Muscle layer of duodenum (tissue), 2 donors: ENCODE measurements around the gene ABAT.
A peak's percentile ranks its signal among the peaks of the same experiment; 100 is the strongest.
"Not testable (repeated sequence)": the region's sequence is repeated elsewhere in the genome, so short reads cannot be mapped to it uniquely, and the experiment has no call there.

Experiments
- H3K27ac ChIP-seq: one replicate; pipeline ENCODE4 v1.7.0; 2013; ENCODE audit warnings: mild to moderate bottlenecking, low read length
- H3K27me3 ChIP-seq: one replicate; pipeline ENCODE4 v1.7.0; 2013; ENCODE audit warnings: low read depth, mild to moderate bottlenecking, control low read depth, low read length
- H3K36me3 ChIP-seq, 2 donors: one replicate each; pipeline ENCODE4 v1.7.0; 2013; ENCODE audit warnings: low read length in 2 of 2, control low read depth in 1 of 2, mild to moderate bottlenecking in 1 of 2; ENCODE audit not compliant: insufficient read depth in 2 of 2, control insufficient read depth in 1 of 2
- H3K4me1 ChIP-seq, 2 donors: one replicate each; pipeline ENCODE4 v1.7.0; 2013; ENCODE audit warnings: low read length in 2 of 2, mild to moderate bottlenecking in 2 of 2, control low read depth in 1 of 2, moderate library complexity in 1 of 2; ENCODE audit not compliant: insufficient read depth in 2 of 2, control insufficient read depth in 1 of 2
- H3K4me3 ChIP-seq, 2 donors: one replicate each; pipeline ENCODE4 v1.7.0; 2013; ENCODE audit warnings: low read length in 2 of 2, low read depth in 1 of 2, mild to moderate bottlenecking in 1 of 2
- H3K9me3 ChIP-seq, 2 donors: one replicate each; pipeline ENCODE4 v1.7.0; 2013; ENCODE audit warnings: low read length in 2 of 2, control low read depth in 1 of 2, mild to moderate bottlenecking in 1 of 2; ENCODE audit not compliant: control insufficient read depth in 1 of 2
- donor health status: healthy.

The ABAT gene

GRCh38 chr16:8776129-8776584 is 101.7 kb downstream of the ABAT start:
- Histone ChIP-seq H3K4me3 (no peak overlapping the region), H3K4me1 (no peaks in the 10 kb centered on the region), H3K27ac (no peak overlapping the region), H3K36me3 (peaks cover 9 to 24% of the 10 kb centered on the region in 2 donors), H3K27me3 (no peaks in the 10 kb centered on the region), H3K9me3 (no peaks in the 10 kb centered on the region)

DNA sequence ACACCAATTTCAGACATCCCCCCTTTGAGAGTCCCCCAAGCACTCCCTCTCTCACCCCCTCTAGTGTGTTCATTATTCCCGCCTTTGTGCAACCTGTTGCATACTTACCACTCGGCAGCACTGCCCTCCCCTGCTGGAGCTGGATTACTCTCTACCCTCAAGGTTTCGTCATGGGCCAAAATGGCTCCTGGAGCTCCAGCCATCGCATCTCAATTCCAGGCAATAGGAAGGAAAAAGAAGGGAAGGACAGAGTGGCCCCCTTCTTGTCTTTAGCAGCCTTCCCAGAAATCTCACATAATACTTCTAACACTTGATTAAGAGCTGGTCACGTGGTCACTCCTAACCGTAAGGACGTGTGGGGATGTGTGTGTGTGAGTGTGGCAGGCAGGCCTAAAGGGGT is 102.8 kb downstream of the ABAT start:
- no peaks in the 10 kb centered on the region for H3K27me3 ChIP-seq
- H3K27ac ChIP-seq = no peak overlapping the region
- no peak overlapping the region for H3K4me3 ChIP-seq
- H3K36me3 ChIP-seq = peaks cover 9 to 23% of the 10 kb centered on the region in 2 donors
- H3K9me3 ChIP-seq = no peaks in the 10 kb centered on the region
- H3K4me1 ChIP-seq = no peaks in the 10 kb centered on the region

DNA sequence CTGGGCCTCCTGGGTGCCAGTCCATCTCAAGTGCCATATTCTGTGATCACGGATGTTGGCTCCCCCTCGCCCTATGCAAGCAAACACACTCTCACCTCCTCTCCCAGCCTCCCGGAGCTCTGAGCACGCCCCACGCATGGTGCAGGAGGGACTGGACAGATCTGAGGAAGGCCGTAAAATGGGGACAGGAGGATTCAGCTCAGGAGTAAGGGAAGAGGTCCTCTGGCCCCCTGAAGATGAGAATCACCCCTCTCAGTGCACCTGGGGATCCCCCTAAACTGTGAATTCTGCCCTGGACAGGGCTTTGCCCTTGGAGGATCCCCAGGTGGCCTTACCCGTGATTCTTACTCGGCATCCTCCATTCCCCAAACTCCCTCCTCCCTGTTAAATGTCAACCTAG is 107.4 kb downstream of the ABAT start:
- Histone ChIP-seq H3K9me3 (no peaks in the 10 kb centered on the region), H3K4me1 (no peaks in the 10 kb centered on the region), H3K36me3 (peaks cover 0 to 3% of the 10 kb centered on the region in 2 donors), H3K27me3 (no peaks in the 10 kb centered on the region), H3K4me3 (no peak overlapping the region), H3K27ac (no peak overlapping the region)

- no peak overlapping the region for H3K4me3 ChIP-seq
- peaks cover 0 to under 1% of the 10 kb centered on the region in 2 donors for H3K36me3 ChIP-seq
- no peak overlapping the region for H3K27ac ChIP-seq
- no peaks in the 10 kb centered on the region for H3K27me3 ChIP-seq
- H3K4me1 ChIP-seq = no peaks in the 10 kb centered on the region
- H3K9me3 ChIP-seq = no peaks in the 10 kb centered on the region
Observed at GRCh38 chr16:8782673-8783072, 108.3 kb downstream of the ABAT start.

- H3K4me3 ChIP-seq = no peak overlapping the region
- H3K27ac ChIP-seq = no peak overlapping the region
- H3K9me3 ChIP-seq = no peaks in the 10 kb centered on the region
- H3K4me1 ChIP-seq = no peaks in the 10 kb centered on the region
- H3K27me3 ChIP-seq = no peaks in the 10 kb centered on the region
- H3K36me3 ChIP-seq = no peaks in the 10 kb centered on the region
Observed at GRCh38 chr16:8785408-8785807, 111.0 kb downstream of the ABAT start.

GRCh38 chr16:8786316-8786715 is 111.9 kb downstream of the ABAT start:
- H3K4me3 ChIP-seq, H3K9me3 ChIP-seq, H3K27ac ChIP-seq, H3K4me1 ChIP-seq, H3K27me3 ChIP-seq, H3K36me3 ChIP-seq: not testable (repeated sequence)

DNA sequence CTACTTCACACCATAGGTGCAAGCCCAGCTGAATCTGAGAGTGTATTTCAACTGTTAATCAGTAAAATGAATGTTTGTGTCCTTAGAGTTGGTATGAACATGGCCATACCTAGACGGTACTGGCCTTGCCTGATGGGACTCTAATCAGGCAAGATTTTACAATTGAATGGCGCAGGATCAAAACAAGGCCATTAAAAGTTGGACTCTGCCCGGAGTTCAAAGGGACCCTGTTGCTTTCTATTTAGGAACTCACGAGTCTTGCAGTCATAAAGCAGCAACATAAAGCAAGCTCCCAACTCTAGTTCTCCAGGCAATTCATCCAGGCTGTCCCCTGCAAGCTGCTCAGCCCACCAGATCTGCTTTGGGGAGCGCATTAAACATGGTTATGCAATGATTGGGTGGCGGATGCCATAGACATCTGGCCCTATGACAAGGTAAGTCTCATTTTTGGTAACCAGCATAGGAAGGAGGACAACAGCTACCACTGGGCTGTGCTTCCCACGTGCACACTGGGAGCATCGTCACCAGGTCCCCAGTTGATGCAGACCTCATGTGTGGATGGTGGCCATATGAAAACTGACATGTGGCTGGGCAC is 114.3 kb downstream of the ABAT start:
- H3K4me1 ChIP-seq = no peaks in the 10 kb centered on the region
- no peak overlapping the region for H3K4me3 ChIP-seq
- no peak overlapping the region for H3K27ac ChIP-seq
- H3K9me3 ChIP-seq = no peaks in the 10 kb centered on the region
- H3K27me3 ChIP-seq = no peaks in the 10 kb centered on the region
- no peaks in the 10 kb centered on the region for H3K36me3 ChIP-seq

DNA sequence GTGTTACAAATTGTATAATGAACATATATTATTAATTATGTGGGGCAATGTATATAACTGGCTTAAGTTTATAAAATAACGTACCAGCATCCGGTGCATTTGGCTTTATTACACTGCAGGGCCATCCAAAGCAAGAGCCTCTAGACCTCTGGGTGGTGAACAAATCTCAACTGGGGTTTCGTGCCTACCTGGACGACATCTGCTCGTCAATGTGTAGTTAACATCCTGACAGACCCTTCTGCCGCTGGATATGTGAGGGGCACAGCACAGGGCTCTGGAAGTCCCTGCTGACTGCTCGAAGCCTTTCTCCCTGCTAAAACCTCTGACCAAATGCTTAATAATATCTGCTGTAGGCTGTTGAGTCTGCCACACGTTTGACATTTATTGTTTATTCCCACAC is 120.7 kb downstream of the ABAT start:
- H3K4me1 ChIP-seq = peaks cover 20 to 39% of the 10 kb centered on the region in 2 donors
- H3K36me3 ChIP-seq = peaks cover 3 to 18% of the 10 kb centered on the region in 2 donors
- H3K4me3 ChIP-seq = no peak overlapping the region
- H3K27ac ChIP-seq = no peak overlapping the region
- no peaks in the 10 kb centered on the region for H3K9me3 ChIP-seq
- H3K27me3 ChIP-seq = no peaks in the 10 kb centered on the region

DNA sequence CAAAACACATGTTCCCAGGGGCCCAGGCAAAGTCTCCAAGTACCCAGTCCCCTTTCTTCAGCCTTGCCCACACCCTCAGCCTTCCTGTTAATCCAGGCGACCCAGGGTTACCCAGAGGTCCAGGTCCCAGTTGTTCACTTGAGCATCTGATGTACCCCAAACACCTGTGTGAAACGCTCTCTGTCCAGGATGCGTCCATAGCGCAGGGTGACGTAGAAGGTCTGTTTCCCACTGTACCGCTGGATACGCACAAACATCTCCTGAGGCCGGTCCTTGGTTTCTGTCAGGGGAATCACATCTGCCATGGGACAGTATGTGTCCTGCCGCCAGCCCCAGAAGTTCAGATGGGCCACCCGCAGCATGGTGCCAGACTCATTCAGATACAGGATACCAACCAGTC is 121.4 kb downstream of the ABAT start:
- Histone ChIP-seq H3K9me3 (no peaks in the 10 kb centered on the region), H3K27ac (no peak overlapping the region), H3K36me3 (peaks cover 3 to 18% of the 10 kb centered on the region in 2 donors), H3K4me3 (no peak overlapping the region), H3K4me1 (peaks cover 20 to 40% of the 10 kb centered on the region in 2 donors), H3K27me3 (no peaks in the 10 kb centered on the region)

GRCh38 chr16:8796469-8797363 is 122.3 kb downstream of the ABAT start:
- peak overlapping the region; percentile 89 to 98 for H3K4me3 ChIP-seq
- no peaks in the 10 kb centered on the region for H3K27me3 ChIP-seq
- peaks cover 20 to 40% of the 10 kb centered on the region in 2 donors for H3K4me1 ChIP-seq
- H3K27ac ChIP-seq = peak overlapping the region; percentile 86
- no peaks in the 10 kb centered on the region for H3K9me3 ChIP-seq
- H3K36me3 ChIP-seq = peaks cover 4 to 18% of the 10 kb centered on the region in 2 donors

DNA sequence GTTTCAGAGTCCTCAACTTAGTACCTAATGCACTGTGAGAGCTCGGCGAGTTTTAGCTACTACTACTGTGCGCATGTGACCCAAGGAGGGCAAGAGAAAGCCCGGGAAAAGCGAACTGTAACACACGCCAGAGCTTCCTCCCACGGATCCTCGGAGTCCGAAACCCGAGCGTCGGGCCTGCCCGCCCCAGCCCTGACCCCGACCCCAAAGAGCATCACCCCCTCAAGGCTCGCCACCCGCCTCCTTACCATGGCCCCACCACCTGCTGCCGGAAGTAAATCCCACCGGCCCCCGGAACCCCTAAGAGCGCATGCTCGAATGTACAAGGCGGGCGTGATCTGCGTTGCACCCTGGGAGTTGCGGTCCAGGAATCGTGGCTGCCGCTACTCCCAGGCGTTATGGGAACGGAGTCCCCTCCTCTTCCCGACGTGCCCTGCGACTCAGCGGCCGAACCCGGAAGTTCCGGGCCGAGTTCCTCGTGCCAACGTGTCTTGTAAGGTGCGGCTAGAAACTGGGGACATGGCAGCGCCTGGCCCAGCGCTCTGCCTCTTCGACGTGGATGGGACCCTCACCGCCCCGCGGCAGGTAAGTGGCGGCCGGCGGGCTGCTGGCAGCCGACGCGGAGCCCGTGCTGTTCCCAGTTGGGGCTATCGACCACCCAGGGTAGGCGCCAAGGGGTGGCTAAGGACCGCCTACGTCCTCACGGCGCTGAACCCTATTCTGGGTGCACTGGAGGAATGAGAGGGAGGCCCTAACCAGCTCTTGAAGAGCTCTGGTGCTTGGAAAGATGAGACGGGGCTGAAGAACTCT is 123.2 kb downstream of the ABAT start, which contains the start of the genes PMM2 and TMEM186:
Gene PMM2, plus strand, starts transcription at position 476 of the 810 bp plus-strand sequence. Its CDS starts 44 bp downstream, at position 520.
Gene TMEM186, minus strand, starts transcription at position 276 of the 810 bp plus-strand sequence. Its CDS starts 25 bp downstream, at position 251.
- peaks cover 20 to 40% of the 10 kb centered on the region in 2 donors for H3K4me1 ChIP-seq
- H3K27ac ChIP-seq = peak within 1 kb of the TSS; percentile 90
- H3K9me3 ChIP-seq = no peaks in the 10 kb centered on the region
- H3K36me3 ChIP-seq = peaks cover 12 to 26% of the 10 kb centered on the region in 2 donors
- peak within 1 kb of the TSS; percentile 89 to 98 for H3K4me3 ChIP-seq
- no peaks in the 10 kb centered on the region for H3K27me3 ChIP-seq
